Brain microvascular endothelial cell (primary cell): Measurements from ENCODE around the gene SLIRP.

Experiments
- DNase-seq: peaks from one replicate; pipeline ENCODE4 v3.0.0-alpha.2; 2020
- H3K27ac ChIP-seq: fragments of 250-450 bp; sonication (Bioruptor Pico); 2 replicates; pipeline ENCODE4 v1.5.1; 2020; ENCODE audit warnings: mild to moderate bottlenecking, moderate library complexity
- H3K27me3 ChIP-seq: fragments of 250-450 bp; sonication (Bioruptor Pico); replicated peaks from 2 replicates; pipeline ENCODE4 v1.5.1; 2020; ENCODE audit warnings: mild to moderate bottlenecking
- H3K36me3 ChIP-seq: fragments of 250-450 bp; sonication (Bioruptor Pico); replicated peaks from 2 replicates; pipeline ENCODE4 v1.5.1; 2020; ENCODE audit warnings: mild to moderate bottlenecking
- H3K4me3 ChIP-seq: 2 replicates; pipeline ENCODE4 v1.5.1; 2011; ENCODE audit warnings: low read depth, mild to moderate bottlenecking, control low read depth, low read length, moderate library complexity
- CTCF ChIP-seq: IDR thresholded peaks from 2 replicates; pipeline ENCODE4 v1.5.1; 2011; ENCODE audit warnings: low read depth, mild to moderate bottlenecking, moderate library complexity, low read length, control low read depth, inconsistent platforms; ENCODE audit errors: missing control alignments
- in situ Hi-C: cut with HindIII; loops from 2 replicates; pipeline ENCODE4 v1.10.0; 2017; ENCODE audit warnings: low sequenced_read_pairs, low pct_ligation_motif_present

The SLIRP gene

GRCh38 chr14:77707355-77707723 lies 564 bp upstream of the SLIRP start:
- peak; percentile 65 for TF ChIP-seq CTCF
- DNase-seq = peak; percentile 24
- in situ Hi-C loops = no loop called here

GRCh38 chr14:77708749-77709148 lies 846 bp downstream of the SLIRP start:
- no peak for TF ChIP-seq CTCF
- Histone ChIP-seq H3K27ac (no peak overlapping the region), H3K4me3 (peak overlapping the region; percentile 98), H3K36me3 (peaks cover 20% of the 10 kb centered on the region), H3K27me3 (no peaks in the 10 kb centered on the region)
- DNase-seq = no peak
- in situ Hi-C loops = no loop called here

More at GRCh38 chr14:77707355-77707723, 564 bp upstream of the SLIRP start:
- Histone ChIP-seq H3K27me3 (no peaks in the 10 kb centered on the region), H3K36me3 (peaks cover 19% of the 10 kb centered on the region), H3K4me3 (peak overlapping the region; percentile 98), H3K27ac (peak overlapping the region; percentile 38)

- Histone ChIP-seq H3K27ac (no peak overlapping the region), H3K27me3 (no peaks in the 10 kb centered on the region), H3K36me3 (peaks cover 23% of the 10 kb centered on the region), H3K4me3 (peak overlapping the region; percentile 98)
- TF ChIP-seq CTCF = no peak
- no peak for DNase-seq
- in situ Hi-C loops = no loop called here
Observed at GRCh38 chr14:77709412-77709811, 1.5 kb downstream of the SLIRP start.

GRCh38 chr14:77710364-77710763 lies 2.5 kb downstream of the SLIRP start:
- Histone ChIP-seq H3K27me3 (no peaks in the 10 kb centered on the region), H3K4me3 (no peak overlapping the region), H3K36me3 (peaks cover 27% of the 10 kb centered on the region), H3K27ac (no peak overlapping the region)
- no peak for TF ChIP-seq CTCF
- in situ Hi-C loops = no loop called here
- no peak for DNase-seq

GRCh38 chr14:77714926-77715325 lies 7.0 kb downstream of the SLIRP start:
- no peak for TF ChIP-seq CTCF
- no peak for DNase-seq
- H3K27ac ChIP-seq = no peak overlapping the region
- in situ Hi-C loops = no loop called here
- no peak overlapping the region for H3K4me3 ChIP-seq
- peaks cover 64% of the 10 kb centered on the region for H3K36me3 ChIP-seq
- H3K27me3 ChIP-seq = no peaks in the 10 kb centered on the region

GRCh38 chr14:77717608-77718305 lies 9.9 kb downstream of the SLIRP start:
- Histone ChIP-seq H3K27me3 (no peaks in the 10 kb centered on the region), H3K36me3 (peaks cover 68% of the 10 kb centered on the region), H3K27ac (no peak overlapping the region), H3K4me3 (no peak overlapping the region)
- TF ChIP-seq CTCF = no peak
- in situ Hi-C loops = no loop called here
- no peak for DNase-seq
